HCT116 (cell line): Measurements from ENCODE around the gene GABPA. TPM values are rescaled to one million over a fixed set of nuclear protein-coding genes. Genes with fewer than 3 reads are reported as not detected.

Source experiments
- ATAC-seq: fragments of 200-7000 bp; cut with Tn5 transposase; 2 replicates; pipeline ENCODE4 v1.9.1; 2020; ENCODE audit warnings: mild to moderate bottlenecking, moderate library complexity
- BruUV-seq: library from RNA; stranded (reverse); fragments of 400-500 nt; replicated peaks from 2 replicates; lab custom pipeline; 2021; lab: Mats Ljungman, UMichigan
- CTCF ChIA-PET: fragments of 300-600 bp; sonication (Branson Sonifier 250); formaldehyde crosslinking; loops from one replicate; lab custom pipeline; 2021; ENCODE audit warnings: antibody characterized with exemption; lab: Charles Lee
- POLR2A ChIA-PET: fragments of 300-600, 350-600 bp; sonication (Branson Sonifier 250); formaldehyde crosslinking; loops from one replicate; lab custom pipeline; 2021; ENCODE audit warnings: antibody characterized with exemption; lab: Charles Lee
- RAD21 ChIA-PET, 2 experiments: fragments of 300-600 bp; sonication (Branson Sonifier 250); formaldehyde crosslinking; loops; one replicate each; lab custom pipeline; 2023; ENCODE audit warnings: low total read pairs in 2 of 2; ENCODE audit not compliant: uncharacterized antibody in 2 of 2, unreplicated experiment in 2 of 2, low non-redundant PET in 1 of 2; lab: Charles Lee
- DNase-seq: peaks from one replicate; pipeline ENCODE4 v3.0.0-alpha.2; 2010; ENCODE audit warnings: low read depth, low spot score
- H2AFZ ChIP-seq: fragments of 200-600 bp; shearing (Covaris generic), sonication (generic); 2 replicates; pipeline ENCODE4 v1.6.1; 2017; ENCODE audit warnings: low read depth, mixed run types, mixed read lengths, antibody characterized with exemption, low read length; ENCODE audit not compliant: poor library complexity, severe bottlenecking
- H3K27ac ChIP-seq: 2 replicates; pipeline ENCODE4 v1.5.1; 2012; ENCODE audit warnings: low read depth, low read length
- H3K27me3 ChIP-seq: fragments of 200-600 bp; sonication (generic); 2 replicates; pipeline ENCODE4 v1.6.1; 2016; ENCODE audit warnings: mixed run types, low read length, mixed read lengths; ENCODE audit not compliant: insufficient read depth
- H3K36me3 ChIP-seq, 2 experiments: fragments of 200-500 bp in 1 of 2; fragments of 200-600 bp in 1 of 2; sonication (Bioruptor generic) in 1 of 2; sonication (generic) in 1 of 2; 2 replicates each; pipeline versions ENCODE4 v1.5.1 to v1.6.1; 2014 to 2016; ENCODE audit warnings: low read length in 2 of 2, inconsistent platforms in 1 of 2, mixed read lengths in 1 of 2, mixed run types in 1 of 2; ENCODE audit not compliant: insufficient read depth in 2 of 2, control insufficient read depth in 1 of 2
- H3K4me1 ChIP-seq, 2 experiments: fragments of 200-600 bp in 1 of 2; sonication (generic) in 1 of 2; 2 replicates each; pipeline versions ENCODE4 v1.5.1 to v1.6.1; 2012 to 2017; ENCODE audit warnings: low read length in 2 of 2, inconsistent platforms in 1 of 2, mild to moderate bottlenecking in 1 of 2, mixed read lengths in 1 of 2, mixed run types in 1 of 2, moderate library complexity in 1 of 2; ENCODE audit not compliant: insufficient read depth in 2 of 2, control insufficient read depth in 1 of 2
- H3K4me2 ChIP-seq: fragments of 200-600 bp; sonication (generic); 2 replicates; pipeline ENCODE4 v1.6.1; 2017; ENCODE audit warnings: mixed run types, low read length, mixed read lengths
- H3K4me3 ChIP-seq, 2 experiments: fragments of 200-600 bp in 1 of 2; sonication (generic) in 1 of 2; replicated peaks in 1 of 2; 2 replicates each; pipeline ENCODE4 v1.5.1; 2011 to 2016; ENCODE audit warnings: low read length in 2 of 2, control low read depth in 1 of 2, low read depth in 1 of 2, mild to moderate bottlenecking in 1 of 2, mixed read lengths in 1 of 2, mixed run types in 1 of 2
- H3K79me2 ChIP-seq: fragments of 200-600 bp; sonication (generic); 2 replicates; pipeline ENCODE4 v1.6.1; 2017; ENCODE audit warnings: mild to moderate bottlenecking, mixed run types, low read length, moderate library complexity, mixed read lengths; ENCODE audit not compliant: insufficient read depth
- H3K9ac ChIP-seq: fragments of 200-600 bp; sonication (generic); 2 replicates; pipeline ENCODE4 v1.6.1; 2016; ENCODE audit warnings: low read length, mixed read lengths
- H3K9me2 ChIP-seq: fragments of 200-600 bp; sonication (generic), shearing (Covaris generic); 2 replicates; pipeline ENCODE4 v1.6.1; 2017; ENCODE audit warnings: mixed run types, mild to moderate bottlenecking, moderate library complexity; ENCODE audit not compliant: insufficient read depth
- H3K9me3 ChIP-seq, 2 experiments: fragments of 200-500 bp in 1 of 2; fragments of 200-600 bp in 1 of 2; sonication (Bioruptor generic) in 1 of 2; sonication (generic) in 1 of 2; 2 replicates each; pipeline ENCODE4 v1.6.1; 2014 to 2017; ENCODE audit warnings: low read length in 2 of 2, mixed read lengths in 2 of 2, inconsistent platforms in 1 of 2, low read depth in 1 of 2, mild to moderate bottlenecking in 1 of 2, mixed run types in 1 of 2, moderate library complexity in 1 of 2; ENCODE audit not compliant: control insufficient read depth in 1 of 2, insufficient read depth in 1 of 2
- H4K20me1 ChIP-seq: fragments of 200-600 bp; sonication (generic), shearing (Covaris generic); 2 replicates; pipeline ENCODE4 v1.6.1; 2017; ENCODE audit warnings: mixed run types, mild to moderate bottlenecking, moderate library complexity; ENCODE audit not compliant: insufficient read depth
- ATF3 ChIP-seq: IDR thresholded peaks from 2 replicates; pipeline ENCODE4 v1.6.1; 2012
- CBX3 ChIP-seq: IDR thresholded peaks from 2 replicates; pipeline ENCODE4 v1.6.1; 2012; ENCODE audit warnings: low read depth
- CTCF ChIP-seq, 3 experiments: fragments of 200-600 bp in 1 of 3; sonication (generic) in 1 of 3; IDR thresholded peaks in 2 of 3; conservative IDR thresholded peaks in 1 of 3; 2 replicates each; pipeline ENCODE4 v1.5.1; 2012 to 2017; ENCODE audit warnings: low read depth in 2 of 3, low read length in 2 of 3, antibody characterized with exemption in 1 of 3, borderline replicate concordance in 1 of 3, control low read depth in 1 of 3, mild to moderate bottlenecking in 1 of 3, mixed read lengths in 1 of 3, mixed run types in 1 of 3, moderate library complexity in 1 of 3; ENCODE audit not compliant: insufficient read depth in 1 of 3
- ELF1 ChIP-seq: IDR thresholded peaks from 2 replicates; pipeline ENCODE4 v1.6.1; 2012; ENCODE audit warnings: low read depth, borderline replicate concordance
- EZH2 ChIP-seq: fragments of 200-600 bp; sonication (generic); IDR thresholded peaks from 2 replicates; pipeline ENCODE4 v1.6.1; 2017; ENCODE audit warnings: antibody characterized with exemption, mixed run types
- EZH2phosphoT487 ChIP-seq: fragments of 200-600 bp; IDR thresholded peaks from 2 replicates; pipeline ENCODE4 v1.6.1; 2018; ENCODE audit warnings: antibody characterized with exemption, borderline replicate concordance
- FOSL1 ChIP-seq: IDR thresholded peaks from 2 replicates; pipeline ENCODE4 v1.6.1; 2012; ENCODE audit warnings: low read depth
- JUND ChIP-seq: IDR thresholded peaks from 2 replicates; pipeline ENCODE4 v1.6.1; 2012
- MAX ChIP-seq: IDR thresholded peaks from 2 replicates; pipeline ENCODE4 v1.6.1; 2012
- POLR2AphosphoS5 ChIP-seq: IDR thresholded peaks from 2 replicates; pipeline ENCODE4 v1.6.1; 2011; ENCODE audit warnings: mild to moderate bottlenecking, low read depth, low read length, moderate library complexity
- RAD21 ChIP-seq: IDR thresholded peaks from 2 replicates; pipeline ENCODE4 v1.6.1; 2012; ENCODE audit warnings: low read depth, mild to moderate bottlenecking
- REST ChIP-seq: IDR thresholded peaks from 2 replicates; pipeline ENCODE4 v1.6.1; 2012; ENCODE audit warnings: low read depth
- SP1 ChIP-seq: IDR thresholded peaks from 2 replicates; pipeline ENCODE4 v1.6.1; 2012; ENCODE audit warnings: low read depth
- SRF ChIP-seq: IDR thresholded peaks from 2 replicates; pipeline ENCODE4 v1.6.1; 2012; ENCODE audit warnings: low read depth
- YY1 ChIP-seq: IDR thresholded peaks from 2 replicates; pipeline ENCODE4 v1.6.1; 2011; ENCODE audit warnings: low read length, low read depth, moderate library complexity, mild to moderate bottlenecking; ENCODE audit not compliant: insufficient replicate concordance; ENCODE audit errors: extremely low read depth
- ZBTB33 ChIP-seq: IDR thresholded peaks from 2 replicates; pipeline ENCODE4 v1.6.1; 2011; ENCODE audit warnings: mild to moderate bottlenecking, low read length, moderate library complexity; ENCODE audit not compliant: insufficient replicate concordance; ENCODE audit errors: extremely low read depth
- ZFX ChIP-seq: fragments of 450-650 bp; IDR thresholded peaks from 2 replicates; pipeline ENCODE4 v1.6.1; 2017
- ZNF274 ChIP-seq: fragments of 200-500 bp; sonication (Bioruptor generic); IDR thresholded peaks from 2 replicates; pipeline ENCODE4 v1.6.1; 2014; ENCODE audit warnings: mild to moderate bottlenecking, low read depth, low read length, inconsistent platforms
- intact Hi-C: fragments of 100-400 bp; cut with micrococcal nuclease; formaldehyde crosslinking; loops from 2 replicates; pipeline ENCODE4 v1.10.0; 2022
- total RNA-seq: library from RNA; stranded (reverse); gene quantifications from one replicate; pipeline ENCODE4 v1.2.1, GENCODE V29; 2021; ENCODE audit not compliant: unreplicated experiment

Gene GABPA
- total RNA-seq, 1 experiment from 2014 or later: 23.6 TPM

- RAD21 ChIA-PET: no interaction called here
- no peak overlapping the region for H3K4me3 ChIP-seq
Observed at GRCh38 chr21:25772686-25773085, 37.9 kb downstream of the GABPA start.

More at GRCh38 chr21:25772686-25773085, 37.9 kb downstream of the GABPA start:
- H3K9me2 ChIP-seq: no peaks in the 10 kb centered on the region
- no peaks in the 10 kb centered on the region for H3K36me3 ChIP-seq
- no peak overlapping the region for H3K4me2 ChIP-seq
- POLR2A ChIA-PET: no interaction called here
- H3K9me3 ChIP-seq: no peaks in the 10 kb centered on the region
- H3K79me2 ChIP-seq: no peaks in the 10 kb centered on the region
- H3K4me1 ChIP-seq: no peaks in the 10 kb centered on the region
- DNase-seq (no peak), ATAC-seq (no peak)
- no peak for TF ChIP-seq REST
- no peak for TF ChIP-seq RAD21
- TF ChIP-seq MAX: no peak
- no peak for TF ChIP-seq CBX3
- no peak for TF ChIP-seq SP1
- TF ChIP-seq SRF: no peak
- no peak for TF ChIP-seq ELF1
- TF ChIP-seq FOSL1: no peak
- no peak for TF ChIP-seq CTCF (IDR thresholded peaks at IDR 0.05 in 2 of 3, conservative IDR thresholded peaks at IDR 0.05 in 1 of 3; ENCODE audit: borderline replicate concordance in 1 of 3, insufficient read depth in 1 of 3, low read depth in 2 of 3, low read length in 2 of 3)
- no peak for TF ChIP-seq ATF3
- TF ChIP-seq YY1: no peak
- TF ChIP-seq POLR2AphosphoS5: no peak
- TF ChIP-seq EZH2: no peak
- TF ChIP-seq EZH2phosphoT487: no peak
- no peak for TF ChIP-seq ZFX
- no peak for TF ChIP-seq ZNF274
- no peak for TF ChIP-seq ZBTB33
- no peak for TF ChIP-seq JUND
- BruUV-seq: no TSS peak
- no peaks in the 10 kb centered on the region for H3K27me3 ChIP-seq
- no peak overlapping the region for H3K9ac ChIP-seq
- CTCF ChIA-PET: no interaction called here
- H4K20me1 ChIP-seq: no peaks in the 10 kb centered on the region
- H3K27ac ChIP-seq: no peak overlapping the region
- H2AFZ ChIP-seq: no peak overlapping the region
- intact Hi-C loops: no loop called here
